A673 (cell line): ENCODE results near the gene TSGA10IP. TPM values are rescaled to one million over a fixed set of nuclear protein-coding genes. Genes with fewer than 3 reads are reported as not detected.

Experiments used
- BruUV-seq: library from RNA; stranded (reverse); fragments of 400-500 nt; replicated peaks from 2 replicates; lab custom pipeline; 2021; lab: Mats Ljungman, UMichigan
- CTCF ChIA-PET: fragments of 300-600 bp; sonication (Branson Sonifier 250); formaldehyde crosslinking; loops from one replicate; lab custom pipeline; 2022; ENCODE audit warnings: antibody characterized with exemption; lab: Charles Lee
- POLR2A ChIA-PET: fragments of 300-600 bp; sonication (Branson Sonifier 250); formaldehyde crosslinking; loops from one replicate; lab custom pipeline; 2022; ENCODE audit warnings: antibody characterized with exemption; ENCODE audit not compliant: low non-redundant PET; lab: Charles Lee
- DNase-seq: peaks from one replicate; pipeline ENCODE4 v3.0.0-alpha.2; 2015; ENCODE audit warnings: low spot score
- H3K27ac ChIP-seq: fragments of 200-600 bp; sonication (generic); 2 replicates; pipeline ENCODE4 v1.5.1; 2016; ENCODE audit warnings: mixed run types, low read depth, mild to moderate bottlenecking, mixed read lengths, antibody characterized with exemption, low read length; ENCODE audit not compliant: poor library complexity, severe bottlenecking
- H3K27me3 ChIP-seq: fragments of 200-600 bp; sonication (generic); replicated peaks from 2 replicates; pipeline ENCODE4 v1.6.1; 2017; ENCODE audit warnings: mixed run types, low read depth, mild to moderate bottlenecking, mixed read lengths, antibody characterized with exemption, low read length; ENCODE audit not compliant: insufficient read depth, poor library complexity
- H3K36me3 ChIP-seq: fragments of 200-600 bp; sonication (generic); 2 replicates; pipeline ENCODE4 v1.6.1; 2016; ENCODE audit warnings: mixed run types, mild to moderate bottlenecking, mixed read lengths, antibody characterized with exemption, low read length; ENCODE audit not compliant: insufficient read depth, poor library complexity, severe bottlenecking
- H3K4me1 ChIP-seq: fragments of 200-600 bp; sonication (generic); 2 replicates; pipeline ENCODE4 v1.6.1; 2017; ENCODE audit warnings: mixed run types, mild to moderate bottlenecking, mixed read lengths, antibody characterized with exemption, low read length; ENCODE audit not compliant: insufficient read depth, poor library complexity, severe bottlenecking
- H3K4me3 ChIP-seq: fragments of 200-600 bp; sonication (generic); 2 replicates; pipeline ENCODE4 v1.5.1; 2016; ENCODE audit warnings: low read depth, mixed run types, mild to moderate bottlenecking, mixed read lengths, low read length; ENCODE audit not compliant: poor library complexity, severe bottlenecking
- H3K9me3 ChIP-seq: fragments of 200-600 bp; sonication (generic); 2 replicates; pipeline ENCODE4 v1.6.1; 2016; ENCODE audit warnings: mixed run types, low read depth, mild to moderate bottlenecking, mixed read lengths, antibody characterized with exemption, low read length; ENCODE audit not compliant: poor library complexity, severe bottlenecking
- CTCF ChIP-seq: fragments of 300-800, 200-600 bp; sonication (generic); conservative IDR thresholded peaks from 2 replicates; pipeline ENCODE4 v1.5.1; 2017; ENCODE audit warnings: low read depth, mild to moderate bottlenecking, antibody characterized with exemption, low read length, moderate library complexity, mixed read lengths
- EZH2 ChIP-seq: fragments of 200-600 bp; sonication (generic); IDR thresholded peaks from 2 replicates; pipeline ENCODE4 v1.6.1; 2017; ENCODE audit warnings: borderline replicate concordance, low read depth, mild to moderate bottlenecking, mixed read lengths, antibody characterized with exemption, low read length; ENCODE audit not compliant: poor library complexity, severe bottlenecking
- intact Hi-C: fragments of 100-400 bp; cut with micrococcal nuclease; formaldehyde crosslinking; loops from one replicate; pipeline ENCODE4 v1.10.0; 2022; ENCODE audit not compliant: unreplicated experiment
- total RNA-seq: library from RNA; stranded (reverse); gene quantifications from 2 replicates; pipeline ENCODE4 v1.2.3, GENCODE V29; 2021

Gene TSGA10IP
- total RNA-seq, 1 experiment from 2014 or later, result not detected

- CTCF ChIA-PET, result no interaction called here
- Histone ChIP-seq H3K27ac (no peak overlapping the region), H3K36me3 (peaks cover 32% of the 10 kb centered on the region), H3K27me3 (no peaks in the 10 kb centered on the region), H3K9me3 (no peaks in the 10 kb centered on the region), H3K4me3 (no peak overlapping the region), H3K4me1 (peaks cover 3% of the 10 kb centered on the region)
- BruUV-seq, result no TSS peak
- TF ChIP-seq EZH2 (no peak), CTCF (no peak)
- intact Hi-C loops, result loop anchor here (5.0 kb wide), 2 partner anchors 42 to 222 kb away; partner anchors contain the start of genes AP5B1 and SART1
- no peak for DNase-seq
- POLR2A ChIA-PET, result no interaction called here
These were observed 58.9 kb downstream of the TSGA10IP start for GRCh38 chr11:66004186-66004585.

DNA sequence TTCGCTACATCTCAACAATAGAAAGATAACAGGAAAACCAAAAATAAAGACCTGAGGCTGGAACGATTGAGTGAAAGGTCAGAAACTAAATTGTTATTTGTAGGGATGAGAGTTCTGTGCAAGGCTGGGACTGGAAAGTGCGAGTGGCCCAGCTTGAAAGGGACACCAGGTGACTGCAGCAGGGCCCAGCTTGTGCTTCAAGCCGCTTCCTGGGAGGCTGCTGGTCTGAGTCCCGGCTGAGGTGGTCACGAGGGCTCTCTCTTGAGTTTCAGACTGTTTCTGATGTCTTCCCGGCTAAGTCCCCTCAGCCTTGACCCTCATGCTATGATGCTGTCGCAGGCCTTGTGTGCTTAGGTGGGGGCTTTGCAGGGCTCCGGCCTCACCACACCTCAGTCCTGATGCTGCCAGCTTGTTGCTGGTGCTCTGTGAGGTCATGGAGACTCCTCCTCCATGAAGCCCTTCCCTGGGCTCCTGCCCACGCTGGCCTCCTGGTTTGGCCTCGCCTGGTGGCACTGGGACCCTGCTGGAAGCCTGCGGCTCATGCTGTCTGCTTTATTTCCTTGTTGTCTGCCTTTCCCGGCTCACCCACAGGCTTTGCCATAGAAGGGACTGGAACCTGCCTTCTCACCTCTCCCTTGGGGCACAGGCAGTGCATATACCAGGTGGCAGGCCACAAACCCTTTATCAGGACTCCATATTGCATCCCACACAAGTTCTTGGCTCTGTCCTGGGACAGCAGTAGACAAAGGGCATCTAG, 61.0 kb downstream of the TSGA10IP start:
- no peaks in the 10 kb centered on the region for H3K9me3 ChIP-seq
- intact Hi-C loops, result no loop called here
- peaks cover 20% of the 10 kb centered on the region for H3K36me3 ChIP-seq
- POLR2A ChIA-PET, result no interaction called here
- DNase-seq, result no peak
- CTCF ChIA-PET, result no interaction called here
- H3K4me1 ChIP-seq, result peaks cover 3% of the 10 kb centered on the region
- BruUV-seq, result no TSS peak
- no peaks in the 10 kb centered on the region for H3K27me3 ChIP-seq
- TF ChIP-seq CTCF, result no peak
- no peak for TF ChIP-seq EZH2
- no peak overlapping the region for H3K4me3 ChIP-seq
- H3K27ac ChIP-seq, result no peak overlapping the region

GRCh38 chr11:66006891-66007176, 61.6 kb downstream of the TSGA10IP start:
- Histone ChIP-seq H3K36me3 (peaks cover 20% of the 10 kb centered on the region), H3K4me1 (peaks cover 3% of the 10 kb centered on the region), H3K9me3 (no peaks in the 10 kb centered on the region), H3K27ac (no peak overlapping the region), H3K27me3 (no peaks in the 10 kb centered on the region), H3K4me3 (no peak overlapping the region)
- BruUV-seq, result no TSS peak
- intact Hi-C loops, result no loop called here
- CTCF ChIA-PET, result no interaction called here
- POLR2A ChIA-PET, result no interaction called here
- TF ChIP-seq EZH2, result no peak
- TF ChIP-seq CTCF, result no peak
- DNase-seq, result no peak
